Central memory CD8-positive, alpha-beta T cell (primary cell): ENCODE data around the gene PPP6R3.

Experiments used
- ATAC-seq: fragments of 150-1000 bp; cut with Tn5 transposase; replicated peaks from 2 replicates; pipeline ENCODE4 v1.10.0; 2022; ENCODE audit warnings: mild to moderate bottlenecking, moderate FRiP score, moderate number of reproducible peaks; ENCODE audit not compliant: poor library complexity, severe bottlenecking; ENCODE audit errors: extremely low read depth
- DNase-seq, 2 donors: peaks; one replicate each; pipeline ENCODE4 v3.0.0; 2021; ENCODE audit warnings: low spot score in 2 of 2
- H3K27ac Mint-ChIP-seq: one replicate; pipeline ENCODE4 v1.8.0; 2022; ENCODE audit warnings: low read depth, mild to moderate bottlenecking, moderate library complexity, mixed read lengths
- H3K27me3 Mint-ChIP-seq: one replicate; pipeline ENCODE4 v1.8.0; 2022; ENCODE audit warnings: mixed read lengths
- H3K36me3 Mint-ChIP-seq: one replicate; pipeline ENCODE4 v1.8.0; 2022; ENCODE audit warnings: mild to moderate bottlenecking, moderate library complexity, mixed read lengths; ENCODE audit not compliant: insufficient read depth
- H3K4me1 Mint-ChIP-seq: one replicate; pipeline ENCODE4 v1.8.0; 2022; ENCODE audit warnings: mixed read lengths
- H3K4me3 Mint-ChIP-seq: one replicate; pipeline ENCODE4 v1.8.0; 2022; ENCODE audit warnings: mild to moderate bottlenecking, moderate library complexity, mixed read lengths
- H3K9me3 Mint-ChIP-seq: one replicate; pipeline ENCODE4 v1.8.0; 2022; ENCODE audit warnings: mixed read lengths

Gene PPP6R3

GRCh38 chr11:68567553-68567952 is 107.0 kb downstream of the PPP6R3 start:
- Mint-ChIP-seq H3K36me3 (peaks cover 66% of the 10 kb centered on the region), H3K4me1 (peaks cover 33% of the 10 kb centered on the region), H3K9me3 (no peaks in the 10 kb centered on the region), H3K4me3 (no peak overlapping the region), H3K27me3 (no peaks in the 10 kb centered on the region), H3K27ac (no peak overlapping the region)
- DNase-seq (no peak), ATAC-seq (no peak)

GRCh38 chr11:68569357-68569756 is 108.8 kb downstream of the PPP6R3 start:
- H3K9me3 Mint-ChIP-seq: no peaks in the 10 kb centered on the region
- H3K27ac Mint-ChIP-seq: no peak overlapping the region
- no peak for DNase-seq
- H3K4me1 Mint-ChIP-seq: peaks cover 41% of the 10 kb centered on the region
- no peaks in the 10 kb centered on the region for H3K27me3 Mint-ChIP-seq
- H3K36me3 Mint-ChIP-seq: peaks cover 66% of the 10 kb centered on the region
- no peak overlapping the region for H3K4me3 Mint-ChIP-seq
- ATAC-seq: no peak

GRCh38 chr11:68570691-68571090 is 110.1 kb downstream of the PPP6R3 start:
- Mint-ChIP-seq H3K4me3 (no peak overlapping the region), H3K4me1 (peaks cover 34% of the 10 kb centered on the region), H3K36me3 (peaks cover 65% of the 10 kb centered on the region), H3K27ac (no peak overlapping the region), H3K9me3 (no peaks in the 10 kb centered on the region), H3K27me3 (no peaks in the 10 kb centered on the region)
- DNase-seq (no peak), ATAC-seq (no peak)

GRCh38 chr11:68574308-68574707 is 113.8 kb downstream of the PPP6R3 start:
- ATAC-seq (no peak), DNase-seq (no peak)
- Mint-ChIP-seq H3K27me3 (no peaks in the 10 kb centered on the region), H3K36me3 (peaks cover 67% of the 10 kb centered on the region), H3K27ac (no peak overlapping the region), H3K4me1 (peaks cover 26% of the 10 kb centered on the region), H3K9me3 (no peaks in the 10 kb centered on the region), H3K4me3 (no peak overlapping the region)

- DNase-seq: no peak
- Mint-ChIP-seq H3K27ac (no peak overlapping the region), H3K36me3 (peaks cover 69% of the 10 kb centered on the region), H3K9me3 (no peaks in the 10 kb centered on the region), H3K4me3 (no peak overlapping the region), H3K27me3 (no peaks in the 10 kb centered on the region), H3K4me1 (peaks cover 26% of the 10 kb centered on the region)
- no peak for ATAC-seq
Measured at GRCh38 chr11:68575025-68575665, 114.6 kb downstream of the PPP6R3 start.

GRCh38 chr11:68579455-68579854 is 118.9 kb downstream of the PPP6R3 start:
- no peak for ATAC-seq
- Mint-ChIP-seq H3K4me1 (peaks cover 25% of the 10 kb centered on the region), H3K4me3 (no peak overlapping the region), H3K36me3 (peaks cover 54% of the 10 kb centered on the region), H3K27ac (peak overlapping the region; percentile 7), H3K9me3 (no peaks in the 10 kb centered on the region), H3K27me3 (no peaks in the 10 kb centered on the region)
- no peak for DNase-seq

GRCh38 chr11:68581439-68581838 is 120.9 kb downstream of the PPP6R3 start:
- peaks cover 25% of the 10 kb centered on the region for H3K4me1 Mint-ChIP-seq
- H3K4me3 Mint-ChIP-seq: no peak overlapping the region
- no peak overlapping the region for H3K27ac Mint-ChIP-seq
- DNase-seq (no peak), ATAC-seq (no peak)
- H3K36me3 Mint-ChIP-seq: peaks cover 48% of the 10 kb centered on the region
- H3K9me3 Mint-ChIP-seq: no peaks in the 10 kb centered on the region
- no peaks in the 10 kb centered on the region for H3K27me3 Mint-ChIP-seq

GRCh38 chr11:68581901-68582300 is 121.3 kb downstream of the PPP6R3 start:
- Mint-ChIP-seq H3K27ac (no peak overlapping the region), H3K27me3 (no peaks in the 10 kb centered on the region), H3K4me1 (peaks cover 25% of the 10 kb centered on the region), H3K9me3 (no peaks in the 10 kb centered on the region), H3K36me3 (peaks cover 46% of the 10 kb centered on the region), H3K4me3 (no peak overlapping the region)
- no peak for DNase-seq
- no peak for ATAC-seq

- DNase-seq (no peak), ATAC-seq (no peak)
- Mint-ChIP-seq H3K4me1 (peaks cover 25% of the 10 kb centered on the region), H3K27ac (no peak overlapping the region), H3K36me3 (peaks cover 43% of the 10 kb centered on the region), H3K27me3 (no peaks in the 10 kb centered on the region), H3K4me3 (no peak overlapping the region), H3K9me3 (no peaks in the 10 kb centered on the region)
Measured at GRCh38 chr11:68582416-68583040, 122.0 kb downstream of the PPP6R3 start.

- no peaks in the 10 kb centered on the region for H3K9me3 Mint-ChIP-seq
- ATAC-seq: no peak
- peaks cover 25% of the 10 kb centered on the region for H3K4me1 Mint-ChIP-seq
- peak overlapping the region; percentile 15 for H3K27ac Mint-ChIP-seq
- no peak for DNase-seq
- H3K27me3 Mint-ChIP-seq: no peaks in the 10 kb centered on the region
- H3K36me3 Mint-ChIP-seq: peaks cover 44% of the 10 kb centered on the region
- H3K4me3 Mint-ChIP-seq: no peak overlapping the region
Measured at GRCh38 chr11:68583041-68583446, 122.5 kb downstream of the PPP6R3 start.

- ATAC-seq (peak; percentile 58), DNase-seq (peak; percentile 25 to 33)
- H3K4me3 Mint-ChIP-seq: no peak overlapping the region
- no peak overlapping the region for H3K27ac Mint-ChIP-seq
- no peaks in the 10 kb centered on the region for H3K9me3 Mint-ChIP-seq
- H3K36me3 Mint-ChIP-seq: peaks cover 47% of the 10 kb centered on the region
- H3K27me3 Mint-ChIP-seq: no peaks in the 10 kb centered on the region
- peaks cover 25% of the 10 kb centered on the region for H3K4me1 Mint-ChIP-seq
Measured at GRCh38 chr11:68584097-68584496, 123.5 kb downstream of the PPP6R3 start.

GRCh38 chr11:68584991-68585524 is 124.5 kb downstream of the PPP6R3 start:
- Mint-ChIP-seq H3K9me3 (no peaks in the 10 kb centered on the region), H3K4me1 (peaks cover 20% of the 10 kb centered on the region), H3K36me3 (peaks cover 49% of the 10 kb centered on the region), H3K27ac (no peak overlapping the region), H3K27me3 (no peaks in the 10 kb centered on the region), H3K4me3 (no peak overlapping the region)
- no peak for DNase-seq
- ATAC-seq: no peak

GRCh38 chr11:68589547-68590216 is 129.1 kb downstream of the PPP6R3 start:
- H3K27me3 Mint-ChIP-seq: no peaks in the 10 kb centered on the region
- H3K4me1 Mint-ChIP-seq: peaks cover 8% of the 10 kb centered on the region
- H3K4me3 Mint-ChIP-seq: no peak overlapping the region
- ATAC-seq (no peak), DNase-seq (no peak)
- peaks cover 71% of the 10 kb centered on the region for H3K36me3 Mint-ChIP-seq
- H3K9me3 Mint-ChIP-seq: no peaks in the 10 kb centered on the region
- no peak overlapping the region for H3K27ac Mint-ChIP-seq
